H1 (cell line): ENCODE measurements around the gene MAGI3. TPM values are rescaled to one million over a fixed set of nuclear protein-coding genes. Genes with fewer than 3 reads are reported as not detected.

ENCODE experiments used
- ASH2L ChIP-seq: fragments of 200-600, 300-600 bp; sonication (generic); IDR thresholded peaks from one replicate; pipeline ENCODE4 v1.7.1; 2017; ENCODE audit warnings: low read length
- BRCA1 ChIP-seq: IDR thresholded peaks from 2 replicates; pipeline ENCODE4 v1.6.1; 2012; ENCODE audit warnings: low read depth, low read length, improper control_type of control experiment
- CTBP2 ChIP-seq: IDR thresholded peaks from 2 replicates; pipeline ENCODE4 v1.7.0; 2011; ENCODE audit warnings: borderline replicate concordance, mild to moderate bottlenecking, moderate library complexity, mixed read lengths, low read length; ENCODE audit not compliant: insufficient read depth, insufficient read length
- SRF ChIP-seq: IDR thresholded peaks from 2 replicates; pipeline ENCODE4 v1.6.1; 2011; ENCODE audit warnings: mild to moderate bottlenecking, low read depth, low read length, moderate library complexity
- TAF7 ChIP-seq: optimal IDR thresholded peaks from 2 replicates; pipeline ENCODE3; 2011; ENCODE audit warnings: low read depth, mild to moderate bottlenecking, inconsistent platforms, low read length, moderate library complexity, borderline replicate concordance
- YY1 ChIP-seq: IDR thresholded peaks from 2 replicates; pipeline ENCODE4 v1.6.1; 2011; ENCODE audit warnings: low read depth, mild to moderate bottlenecking, low read length
- polyA plus RNA-seq, 7 experiments: library from polyadenylated mRNA; depleted of rRNA in 3 of 7; stranded (reverse) in 5 of 7; unstranded in 2 of 7; fragments of >200 nt in 5 of 7; fragments of 200-250 nt in 2 of 7; gene quantifications; 1 replicate in 5 of 7; 2 replicates in 1 of 7; 4 replicates in 1 of 7; pipeline versions ENCODE4 v1.2.1 to v1.2.3, GENCODE V29; 2011 to 2013; ENCODE audit warnings: missing spikeins in 2 of 7, mixed read lengths in 2 of 7
- total RNA-seq: library from RNA; stranded (reverse); fragmentation: NEBNext Ultra II Directional; extraction: Animal tissue kit (Norgen Biotek cat#: 25700); gene quantifications from 2 replicates; pipeline ENCODE4 v1.2.1, GENCODE V29; 2021

The MAGI3 gene
- total and polyA plus RNA-seq, 2 of the 8 experiments (the other 6 are each of a cell fraction or from before 2014, with no cell fraction given), result 2.3 to 7.8 TPM

GRCh38 chr1:113439277-113439670 lies 49.0 kb downstream of the MAGI3 start (continued):
- no peak for TF ChIP-seq CTBP2
- no peak for TF ChIP-seq SRF
- no peak for TF ChIP-seq ASH2L
- TF ChIP-seq TAF7, result no peak
- TF ChIP-seq BRCA1, result no peak
- no peak for TF ChIP-seq YY1
